NCI-H446 treated with DMSO at 0.1 percent for 48 hours (cell line): Measurements from ENCODE around the gene TRIM14.
"Not testable (repeated sequence)": the region's sequence is repeated elsewhere in the genome, so short reads cannot be mapped to it uniquely, and the experiment has no call there.

ENCODE experiments used
- DNase-seq: peaks from one replicate; lab custom pipeline; 2025; lab: John Stamatoyannopoulos, UW

The TRIM14 gene

GRCh38 chr9:98081477-98082219 lies 37.4 kb downstream of the TRIM14 start:
- no peak for DNase-seq

GRCh38 chr9:98080780-98081179 lies 38.2 kb downstream of the TRIM14 start:
- no peak for DNase-seq

- no peak for DNase-seq
Observed at GRCh38 chr9:98080326-98080725, 38.7 kb downstream of the TRIM14 start.

- DNase-seq = no peak
Observed at GRCh38 chr9:98078895-98079294, 40.1 kb downstream of the TRIM14 start.

GRCh38 chr9:98076514-98076890 lies 42.5 kb downstream of the TRIM14 start:
- not testable (repeated sequence) for DNase-seq

- DNase-seq = no peak
Observed at GRCh38 chr9:98075332-98075805, 43.7 kb downstream of the TRIM14 start.

GRCh38 chr9:98074115-98074990 lies 44.7 kb downstream of the TRIM14 start:
- no peak for DNase-seq

GRCh38 chr9:98071737-98072136 lies 47.3 kb downstream of the TRIM14 start:
- DNase-seq = no peak

GRCh38 chr9:98070704-98071103 lies 48.3 kb downstream of the TRIM14 start:
- DNase-seq = no peak

- no peak for DNase-seq
Observed at GRCh38 chr9:98069551-98069950, 49.5 kb downstream of the TRIM14 start.

- no peak for DNase-seq
Observed at GRCh38 chr9:98067184-98067583, 51.8 kb downstream of the TRIM14 start.

GRCh38 chr9:98066235-98066634 lies 52.8 kb downstream of the TRIM14 start:
- no peak for DNase-seq

- no peak for DNase-seq
Observed at GRCh38 chr9:98064623-98065392, 54.2 kb downstream of the TRIM14 start.

- DNase-seq = no peak
Observed at GRCh38 chr9:98062161-98062560, 56.9 kb downstream of the TRIM14 start.

GRCh38 chr9:98057138-98057799 lies 61.8 kb downstream of the TRIM14 start:
- no peak for DNase-seq

- peak; percentile 78 for DNase-seq
Observed at GRCh38 chr9:98056269-98057137, 62.5 kb downstream of the TRIM14 start, which contains the start of gene NANS. NANS (plus strand) TSS chr9:98056732; CDS start chr9:98056809, 77 bp downstream.

- no peak for DNase-seq
Observed at GRCh38 chr9:98054376-98054951, 64.6 kb downstream of the TRIM14 start.

- no peak for DNase-seq
Observed at GRCh38 chr9:98050351-98050750, 68.7 kb downstream of the TRIM14 start.

GRCh38 chr9:98049288-98050072 lies 69.5 kb downstream of the TRIM14 start:
- no peak for DNase-seq
